DOHH2 (cell line): ENCODE measurements around the gene BMP8B.

Experiments
- CTCF ChIP-seq: fragments of 200-600 bp; sonication (generic); IDR thresholded peaks from one replicate; pipeline ENCODE4 v1.5.1; 2014; ENCODE audit warnings: antibody characterized with exemption, mild to moderate bottlenecking, low read depth, low read length; ENCODE audit not compliant: poor library complexity, severe bottlenecking
- EZH2phosphoT487 ChIP-seq: fragments of 200-600 bp; sonication (generic); IDR thresholded peaks from 2 replicates; pipeline ENCODE4 v1.6.1; 2017; ENCODE audit warnings: borderline replicate concordance, mild to moderate bottlenecking, antibody characterized with exemption, low read length, moderate library complexity, mixed read lengths

- TF ChIP-seq CTCF (no peak), EZH2phosphoT487 (no peak)
Measured at GRCh38 chr1:39835110-39835509, 46.4 kb upstream of the BMP8B start.
